Umbilical cord (tissue), 2 donors: ENCODE data around the gene DNAI4. TPM values are rescaled to one million over a fixed set of nuclear protein-coding genes. Genes with fewer than 3 reads are reported as not detected.
A peak's percentile ranks its signal among the peaks of the same experiment; 100 is the strongest.
"Not testable (repeated sequence)": the region's sequence is repeated elsewhere in the genome, so short reads cannot be mapped to it uniquely, and the experiment has no call there.

Experiments
- DNase-seq: peaks from one replicate; pipeline ENCODE4 v3.0.0-alpha.2; 2015; ENCODE audit warnings: low spot score
- total RNA-seq: library from RNA; depleted of rRNA; stranded (reverse); fragments of >200 nt; gene quantifications from one replicate; pipeline ENCODE4 v1.2.3, GENCODE V29; 2014; ENCODE audit warnings: low replicate concordance; ENCODE audit not compliant: insufficient read depth

The DNAI4 gene
- total RNA-seq, 1 donor from 2014 or later, result 38.5 TPM

GRCh38 chr1:66929999-66930822 is 5.6 kb upstream of the DNAI4 start:
- DNase-seq, result peak; percentile 96

GRCh38 chr1:66929691-66929998 is 5.0 kb upstream of the DNAI4 start:
- DNase-seq, result no peak

GRCh38 chr1:66929146-66929688 is 4.6 kb upstream of the DNAI4 start:
- no peak for DNase-seq

DNA sequence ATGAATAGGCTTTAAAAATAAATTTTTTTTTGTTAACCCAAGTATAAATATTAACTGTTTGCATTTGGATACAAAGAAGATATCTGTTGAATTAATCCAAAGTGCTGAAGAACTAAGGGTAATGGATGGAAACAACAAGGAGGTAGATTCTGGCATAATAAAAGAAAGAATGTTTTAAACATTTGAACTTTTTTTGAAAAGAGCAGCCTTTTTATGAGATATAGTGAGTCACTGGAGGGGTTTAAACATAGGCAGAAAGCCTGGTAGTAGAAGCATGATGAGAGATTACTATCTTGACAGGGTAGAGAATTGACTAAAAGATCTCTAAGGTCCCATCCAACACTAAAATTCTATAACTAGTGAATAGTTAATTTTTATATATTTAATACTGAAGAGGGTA is 2.9 kb upstream of the DNAI4 start:
- DNase-seq, result no peak

- DNase-seq, result peak; percentile 13
These were observed 1.3 kb upstream of the DNAI4 start for GRCh38 chr1:66925944-66926343.

- no peak for DNase-seq
These were observed 878 bp upstream of the DNAI4 start for GRCh38 chr1:66925558-66925910.

DNA sequence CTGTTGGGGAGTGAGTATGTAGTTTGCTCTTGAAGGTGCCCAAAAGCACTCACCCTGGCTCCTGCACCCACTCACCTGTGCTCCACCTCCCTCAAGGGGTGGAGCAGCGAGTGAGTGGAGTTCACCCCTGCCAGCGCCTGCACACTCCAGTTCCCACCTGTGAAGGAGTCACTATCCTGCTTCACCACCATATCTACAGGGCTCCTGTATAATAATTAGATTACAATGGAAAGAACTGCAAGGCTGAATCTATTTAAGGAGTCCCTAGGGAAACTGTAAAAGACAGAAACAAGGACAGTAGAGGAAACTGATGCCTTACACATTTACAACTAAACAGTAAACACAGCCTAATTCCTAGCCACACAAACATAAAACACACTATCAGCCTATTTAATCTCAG is 4.1 kb downstream of the DNAI4 start:
- DNase-seq, result no peak

DNA sequence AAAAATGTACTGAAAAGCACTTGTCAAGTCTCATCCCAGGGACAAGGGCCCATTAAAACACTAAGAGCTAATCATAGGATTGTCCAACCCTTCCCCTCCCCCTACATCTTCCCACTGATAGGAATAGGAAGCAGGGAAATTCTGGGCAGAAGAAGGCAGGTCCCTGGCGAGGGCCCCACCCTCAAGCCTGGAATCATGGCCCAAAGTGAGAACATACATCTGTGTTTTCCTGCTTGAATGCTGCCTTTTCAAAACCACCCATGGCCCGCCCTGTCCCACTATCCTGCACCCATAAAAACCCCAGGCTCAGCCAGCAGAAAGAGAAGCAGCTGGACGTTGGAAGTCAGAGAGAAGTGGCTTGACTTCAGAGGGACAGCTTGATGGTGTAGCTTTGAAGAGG is 4.8 kb downstream of the DNAI4 start:
- DNase-seq, result no peak

- no peak for DNase-seq
These were observed 5.6 kb downstream of the DNAI4 start for GRCh38 chr1:66919063-66919462.

DNA sequence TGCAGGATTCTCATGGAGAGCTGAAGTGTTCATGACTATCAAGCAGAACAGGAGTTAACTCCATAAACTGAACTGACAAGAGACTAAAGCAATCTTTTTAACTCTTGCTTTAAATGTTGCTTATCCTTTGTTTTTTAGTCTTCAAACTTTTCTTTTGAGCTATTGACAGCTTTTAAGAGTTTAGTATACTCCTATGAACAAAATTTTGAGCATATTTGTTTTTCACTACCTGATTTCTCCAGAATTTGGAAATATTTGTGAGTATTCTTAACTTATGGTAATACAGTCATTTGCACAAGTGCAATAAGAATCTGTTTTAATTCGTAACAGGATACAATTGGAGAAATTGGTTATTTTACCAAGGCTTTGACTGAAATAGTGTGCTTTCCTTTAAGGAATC is 7.2 kb downstream of the DNAI4 start:
- no peak for DNase-seq

- no peak for DNase-seq
These were observed 8.3 kb downstream of the DNAI4 start for GRCh38 chr1:66916320-66916719.

DNA sequence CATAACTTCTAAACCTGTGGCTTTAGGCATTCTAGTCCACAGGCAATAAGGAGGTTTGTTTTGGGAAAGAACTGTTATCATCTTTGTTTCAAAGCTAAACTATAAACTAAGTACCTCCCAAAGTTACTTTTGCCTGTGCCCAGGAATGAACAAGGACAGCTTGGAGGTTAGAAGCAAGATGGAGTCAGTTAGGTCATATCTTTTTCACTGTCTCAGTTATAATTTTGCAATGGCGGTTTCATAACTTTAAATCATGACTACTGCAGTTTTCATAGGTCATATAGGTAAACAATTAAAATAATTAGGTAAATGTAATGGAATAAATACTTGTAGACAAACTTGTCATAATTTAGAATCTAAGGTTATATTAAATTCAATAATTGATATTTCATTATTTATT is 9.5 kb downstream of the DNAI4 start:
- DNase-seq, result not testable (repeated sequence)

GRCh38 chr1:66893712-66894111 is 30.9 kb downstream of the DNAI4 start:
- no peak for DNase-seq

DNA sequence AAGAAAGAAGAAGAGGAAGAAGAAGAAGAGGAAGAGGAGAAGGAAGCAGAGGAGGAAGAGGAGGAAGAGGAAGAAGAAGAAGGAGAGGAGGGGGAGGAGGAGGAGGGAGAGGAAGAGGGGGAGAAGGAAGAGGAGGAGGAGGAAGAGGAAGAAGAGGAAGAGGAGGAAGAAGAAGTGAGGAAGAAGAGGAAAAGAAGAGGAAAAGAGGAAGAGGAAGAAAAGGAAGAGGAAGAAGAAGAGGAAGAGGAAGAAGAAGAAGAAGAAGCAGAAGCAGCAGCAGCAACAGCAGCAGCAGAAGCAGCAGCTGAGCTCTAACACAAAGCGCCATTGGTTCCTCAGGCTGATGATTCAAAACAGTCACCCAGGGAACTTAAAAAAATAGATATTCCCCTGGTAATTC is 34.0 kb downstream of the DNAI4 start:
- no peak for DNase-seq

GRCh38 chr1:66889030-66889429 is 35.6 kb downstream of the DNAI4 start:
- no peak for DNase-seq

DNA sequence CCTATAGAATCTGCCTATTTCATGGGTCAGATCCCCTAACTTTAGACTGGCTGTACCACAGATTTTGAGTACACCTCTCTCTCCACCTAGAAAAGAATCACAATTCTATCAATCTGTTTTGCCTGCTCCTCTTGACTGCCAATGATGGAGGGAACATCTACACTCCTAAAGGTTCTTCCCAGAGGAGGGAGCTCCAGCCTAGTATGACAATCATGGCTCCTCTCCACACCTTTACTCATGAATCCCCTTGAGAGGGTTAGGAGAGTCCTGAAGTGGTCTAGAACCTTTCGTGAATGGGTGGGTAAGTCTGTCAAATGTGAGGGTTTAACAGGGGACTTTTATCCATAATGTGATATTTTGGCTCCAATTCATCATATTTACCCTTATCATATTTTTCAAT is 48.0 kb downstream of the DNAI4 start:
- DNase-seq, result no peak

DNA sequence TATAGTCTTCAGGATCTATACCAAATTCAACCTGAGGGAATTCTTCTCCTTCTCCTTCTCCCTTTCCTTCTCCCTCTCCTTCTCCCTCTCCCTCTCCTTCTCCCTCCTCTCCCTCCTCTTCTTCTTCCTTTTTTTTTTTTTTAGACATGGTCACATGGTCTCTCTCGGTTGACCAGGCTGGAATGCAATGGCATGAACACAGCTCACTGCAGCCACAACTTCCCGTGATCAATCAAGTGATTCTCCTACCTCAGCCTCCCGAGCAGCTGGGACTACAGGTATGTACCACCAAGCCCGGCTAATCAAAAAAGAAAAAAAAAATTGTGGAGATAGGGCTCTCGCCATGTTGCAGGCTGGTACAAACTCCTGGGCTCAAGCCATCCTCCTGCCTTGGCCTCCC is 51.5 kb downstream of the DNAI4 start:
- no peak for DNase-seq

- not testable (repeated sequence) for DNase-seq
These were observed 52.6 kb downstream of the DNAI4 start for GRCh38 chr1:66872024-66872423.

DNA sequence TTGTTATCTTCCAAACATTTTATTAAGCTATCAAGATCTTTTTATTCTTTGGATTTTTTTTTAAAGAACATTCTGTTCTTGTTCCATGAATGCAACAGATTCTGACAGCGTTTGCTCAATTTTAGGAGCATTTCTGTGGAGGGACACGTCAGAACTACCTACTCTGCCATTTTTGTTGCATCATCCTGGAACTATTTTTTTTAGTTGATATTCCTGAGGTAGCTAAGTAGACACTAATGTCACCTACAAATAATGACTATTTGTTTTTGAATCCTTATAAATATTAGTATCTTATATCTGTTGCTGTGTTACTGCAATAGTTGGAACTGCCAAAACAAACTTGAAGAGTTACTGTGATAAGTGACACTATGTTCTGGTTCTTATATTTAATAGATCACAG is 57.2 kb downstream of the DNAI4 start:
- no peak for DNase-seq

DNA sequence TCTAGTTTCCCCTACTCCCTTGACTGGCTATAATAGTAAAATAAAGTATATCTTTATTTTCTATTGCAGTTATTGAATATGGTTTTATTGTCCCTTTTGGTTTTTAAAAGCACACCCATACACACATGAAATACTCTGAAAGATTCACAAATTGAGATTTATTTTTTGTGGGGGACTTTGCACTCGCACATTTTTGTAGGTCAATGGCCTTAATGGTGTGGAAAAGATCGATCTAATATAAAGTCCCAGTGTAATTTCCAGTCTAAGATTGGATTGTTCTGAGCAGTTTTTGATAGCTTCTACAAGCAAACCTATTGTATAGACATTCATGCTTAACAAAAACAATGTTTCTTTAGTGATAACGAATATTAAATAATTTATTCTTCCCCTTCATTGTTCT is 64.1 kb downstream of the DNAI4 start:
- no peak for DNase-seq

GRCh38 chr1:66853379-66853778 is 71.3 kb downstream of the DNAI4 start:
- no peak for DNase-seq

DNA sequence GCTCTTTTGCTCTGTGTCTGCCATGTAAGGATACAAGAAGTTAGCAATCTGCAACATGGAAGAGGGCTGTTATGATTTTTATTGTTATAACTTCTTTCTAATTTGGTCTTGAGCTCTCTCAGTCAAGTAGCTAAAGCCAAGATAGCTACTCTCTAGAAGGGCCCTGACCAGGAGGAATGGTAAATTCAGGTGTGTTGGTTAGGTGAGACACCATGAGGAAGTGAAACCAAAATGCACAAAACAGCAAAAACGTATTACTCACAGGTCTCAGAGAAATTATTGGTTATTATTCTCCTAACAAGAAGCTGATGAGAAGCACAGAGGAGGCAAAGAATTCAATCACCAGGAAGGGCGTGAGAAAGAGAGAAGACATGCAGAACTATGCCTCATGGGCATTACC is 71.8 kb downstream of the DNAI4 start:
- no peak for DNase-seq

GRCh38 chr1:66850989-66851388 is 73.7 kb downstream of the DNAI4 start:
- no peak for DNase-seq

DNA sequence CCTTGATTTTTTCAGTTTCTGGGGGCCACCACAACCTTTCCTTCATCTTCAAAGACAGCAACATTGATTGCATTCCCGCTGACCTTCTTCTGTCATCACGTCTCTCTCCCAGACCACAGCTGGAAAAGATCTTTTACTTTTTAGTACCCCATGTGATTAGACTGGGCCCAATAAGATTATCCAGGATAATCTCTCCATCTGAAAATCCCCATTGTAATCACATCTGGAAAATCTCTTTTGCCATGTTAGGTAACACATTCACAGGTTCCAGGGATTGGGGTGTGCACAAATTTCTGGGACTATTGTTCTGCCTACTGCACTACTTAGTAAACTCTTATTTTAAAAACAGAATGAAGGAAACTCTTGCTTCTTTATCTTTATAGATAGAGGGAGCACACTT is 76.5 kb downstream of the DNAI4 start:
- peak; percentile 6 for DNase-seq
